Endometrial microvascular endothelial cells (primary cell): ENCODE measurements around the gene CRTC2. TPM values are rescaled to one million over a fixed set of nuclear protein-coding genes. Genes with fewer than 3 reads are reported as not detected.
"Not testable (repeated sequence)": the region's sequence is repeated elsewhere in the genome, so short reads cannot be mapped to it uniquely, and the experiment has no call there.

Source experiments
- in situ Hi-C: cut with HindIII; loops from 2 replicates; pipeline ENCODE4 v1.10.0; 2017; ENCODE audit warnings: low sequenced_read_pairs, low pct_unique_long_range_greater_than_20kb; ENCODE audit errors: inconsistent ontology term
- total RNA-seq: library from RNA; depleted of rRNA; stranded (reverse); fragments of >200 nt; gene quantifications from one replicate; pipeline ENCODE4 v1.2.3, GENCODE V29; 2015; ENCODE audit errors: inconsistent ontology term

The CRTC2 gene, protein sequence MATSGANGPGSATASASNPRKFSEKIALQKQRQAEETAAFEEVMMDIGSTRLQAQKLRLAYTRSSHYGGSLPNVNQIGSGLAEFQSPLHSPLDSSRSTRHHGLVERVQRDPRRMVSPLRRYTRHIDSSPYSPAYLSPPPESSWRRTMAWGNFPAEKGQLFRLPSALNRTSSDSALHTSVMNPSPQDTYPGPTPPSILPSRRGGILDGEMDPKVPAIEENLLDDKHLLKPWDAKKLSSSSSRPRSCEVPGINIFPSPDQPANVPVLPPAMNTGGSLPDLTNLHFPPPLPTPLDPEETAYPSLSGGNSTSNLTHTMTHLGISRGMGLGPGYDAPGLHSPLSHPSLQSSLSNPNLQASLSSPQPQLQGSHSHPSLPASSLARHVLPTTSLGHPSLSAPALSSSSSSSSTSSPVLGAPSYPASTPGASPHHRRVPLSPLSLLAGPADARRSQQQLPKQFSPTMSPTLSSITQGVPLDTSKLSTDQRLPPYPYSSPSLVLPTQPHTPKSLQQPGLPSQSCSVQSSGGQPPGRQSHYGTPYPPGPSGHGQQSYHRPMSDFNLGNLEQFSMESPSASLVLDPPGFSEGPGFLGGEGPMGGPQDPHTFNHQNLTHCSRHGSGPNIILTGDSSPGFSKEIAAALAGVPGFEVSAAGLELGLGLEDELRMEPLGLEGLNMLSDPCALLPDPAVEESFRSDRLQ
- total RNA-seq, result 17.7 TPM

- in situ Hi-C loops, result no loop called here
Measured at GRCh38 chr1:153958111-153958960, at the start of gene CRTC2. TSS of gene CRTC2 (minus strand) at chr1:153958612. CDS start at chr1:153958497, 115 bp downstream.

GRCh38 chr1:154006136-154006535 lies 47.7 kb upstream of the CRTC2 start:
- in situ Hi-C loops, result no loop called here

DNA sequence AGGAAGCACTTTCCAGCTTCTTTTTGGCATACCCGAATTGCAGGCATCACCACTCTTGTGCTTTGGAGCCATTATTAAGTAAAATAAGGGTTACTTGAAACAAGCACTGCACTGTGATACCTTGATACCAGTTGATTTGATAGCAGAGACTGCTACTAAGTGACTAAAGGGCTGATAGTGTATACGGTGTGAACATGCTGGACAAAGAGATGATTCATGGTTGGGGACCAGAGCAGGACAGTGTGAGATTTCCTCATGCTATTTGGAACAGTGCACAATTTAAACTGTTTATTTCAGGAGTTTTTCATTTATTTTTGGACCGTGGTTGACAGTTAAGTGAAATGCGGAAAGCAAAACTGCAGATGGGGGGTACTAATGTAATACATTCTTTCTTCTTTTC lies 42.0 kb upstream of the CRTC2 start:
- in situ Hi-C loops, result no loop called here

- in situ Hi-C loops, result not testable (repeated sequence)
Measured at GRCh38 chr1:153996882-153997281, 38.5 kb upstream of the CRTC2 start.

DNA sequence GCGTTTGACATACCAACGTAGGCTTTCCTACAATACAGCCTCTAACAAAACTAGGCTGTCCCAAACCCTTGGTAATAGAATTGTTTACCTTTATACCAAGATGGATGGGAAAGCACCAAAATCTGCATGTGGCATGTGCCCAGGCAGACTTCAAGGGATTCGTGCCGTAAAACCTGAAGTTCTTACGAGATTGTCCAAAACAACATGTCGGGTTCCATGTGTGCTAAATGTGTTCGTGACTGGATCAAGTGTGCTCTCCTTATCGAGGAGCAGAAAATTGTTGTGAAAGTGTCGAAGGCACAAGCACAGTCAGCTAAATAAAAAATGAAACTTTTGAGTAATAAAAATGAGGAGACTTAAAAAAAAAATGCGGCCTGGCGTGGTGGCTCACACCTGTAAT lies 37.2 kb upstream of the CRTC2 start:
- in situ Hi-C loops, result no loop called here

GRCh38 chr1:153995202-153995601 lies 36.8 kb upstream of the CRTC2 start:
- in situ Hi-C loops, result no loop called here

GRCh38 chr1:153991806-153992205 lies 33.4 kb upstream of the CRTC2 start:
- in situ Hi-C loops, result no loop called here

GRCh38 chr1:153991151-153991630 lies 32.8 kb upstream of the CRTC2 start:
- in situ Hi-C loops, result no loop called here

DNA sequence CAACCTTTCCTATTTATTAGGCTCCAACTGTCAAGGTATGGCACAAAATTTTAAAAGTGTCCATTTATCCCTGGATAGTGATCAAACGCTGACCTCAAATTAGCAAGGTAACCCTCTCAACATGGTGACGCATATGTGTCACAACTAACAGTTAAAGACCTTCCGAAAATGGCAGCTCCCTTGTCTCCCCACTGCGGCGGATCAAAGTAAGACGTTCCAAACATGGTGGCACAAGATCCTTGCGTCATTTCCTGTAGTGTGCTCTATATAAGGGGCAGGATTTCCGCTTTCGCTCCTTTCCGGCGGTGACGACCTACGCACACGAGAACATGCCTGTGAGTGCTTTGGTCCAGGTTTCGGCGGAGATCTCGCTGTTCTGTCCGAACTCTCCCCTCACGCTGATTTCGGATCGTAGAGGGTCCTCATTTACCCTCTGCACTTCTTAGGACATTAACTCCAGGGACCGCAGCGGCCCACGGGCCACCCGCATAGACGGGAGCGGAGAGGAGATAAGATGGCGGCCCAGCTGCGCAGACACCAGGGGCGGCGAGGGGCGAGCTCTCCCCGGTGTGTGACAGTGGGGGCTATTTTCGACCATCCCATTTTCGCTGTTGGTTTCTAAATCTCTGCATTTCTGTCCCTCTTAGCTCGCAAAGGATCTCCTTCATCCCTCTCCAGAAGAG lies 32.2 kb upstream of the CRTC2 start, which contains the start of gene RPS27:
TSS of gene RPS27 (plus strand) at position 295 of the 683 bp plus-strand sequence. CDS start at position 330, 35 bp downstream.
- in situ Hi-C loops, result no loop called here

DNA sequence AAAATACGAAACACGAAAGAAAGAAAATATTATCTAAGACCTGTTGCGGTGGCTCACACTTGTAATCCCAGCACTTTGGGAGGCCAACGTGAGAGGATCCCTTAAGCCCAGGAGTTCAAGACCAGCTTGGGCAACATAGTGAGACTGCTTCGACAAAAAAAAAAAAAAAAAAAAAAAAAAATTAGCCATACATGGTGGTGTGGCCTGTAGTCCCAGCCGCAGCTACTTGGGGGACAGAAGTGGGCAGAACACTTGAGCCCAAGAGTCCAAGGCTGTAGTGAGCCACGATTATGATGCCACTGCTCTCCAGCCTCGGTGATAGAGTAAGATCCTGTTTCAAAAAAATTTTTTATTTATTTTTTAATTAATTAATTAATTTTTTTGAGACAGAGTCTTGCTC lies 29.2 kb upstream of the CRTC2 start:
- in situ Hi-C loops, result no loop called here

DNA sequence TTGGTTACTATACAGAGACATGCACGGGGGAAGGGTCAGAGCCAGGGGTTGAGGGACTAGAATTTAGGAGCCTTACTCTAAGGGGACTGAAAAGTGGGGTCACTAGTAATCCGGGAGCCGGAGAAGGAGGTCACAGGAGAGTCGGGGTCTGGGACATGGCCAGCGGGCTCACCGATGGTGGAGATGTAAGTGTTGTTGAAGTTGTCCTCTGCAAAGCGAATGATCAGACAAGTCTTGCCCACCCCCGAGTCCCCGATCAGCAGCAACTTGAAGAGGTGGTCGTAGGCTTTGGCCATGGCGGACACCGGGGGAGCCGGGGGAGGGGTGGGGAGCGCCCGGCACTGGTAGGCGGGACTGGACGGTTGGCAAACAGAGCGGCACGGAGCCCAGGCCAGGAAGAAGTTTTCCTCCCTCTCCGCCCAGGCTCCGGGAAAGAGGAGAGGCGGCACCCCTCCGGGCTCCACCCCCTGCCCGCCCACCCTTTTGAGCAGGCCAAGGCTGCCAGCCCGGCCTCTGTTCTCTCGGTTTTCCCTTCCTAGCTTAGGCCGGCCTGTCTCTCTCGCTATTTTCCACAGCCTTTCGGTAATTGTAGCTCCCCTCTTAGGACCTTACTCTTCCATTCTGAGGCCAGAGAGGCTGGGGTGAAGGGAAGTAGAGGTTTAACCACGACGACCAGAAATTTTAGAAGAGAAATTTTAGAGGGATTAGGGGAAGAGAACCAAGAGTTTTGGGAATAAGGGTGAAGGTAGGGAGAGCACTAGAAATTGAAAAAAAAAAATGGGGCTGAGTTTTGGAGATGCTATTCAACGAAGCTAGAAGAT lies 27.7 kb upstream of the CRTC2 start, which contains the start of gene RAB13:
TSS of gene RAB13 (minus strand) at position 399 of the 821 bp plus-strand sequence. CDS start at position 296, 103 bp downstream.
- in situ Hi-C loops, result no loop called here

GRCh38 chr1:153985341-153985912 lies 27.0 kb upstream of the CRTC2 start:
- in situ Hi-C loops, result no loop called here

GRCh38 chr1:153984123-153984894 lies 25.9 kb upstream of the CRTC2 start:
- in situ Hi-C loops, result no loop called here

DNA sequence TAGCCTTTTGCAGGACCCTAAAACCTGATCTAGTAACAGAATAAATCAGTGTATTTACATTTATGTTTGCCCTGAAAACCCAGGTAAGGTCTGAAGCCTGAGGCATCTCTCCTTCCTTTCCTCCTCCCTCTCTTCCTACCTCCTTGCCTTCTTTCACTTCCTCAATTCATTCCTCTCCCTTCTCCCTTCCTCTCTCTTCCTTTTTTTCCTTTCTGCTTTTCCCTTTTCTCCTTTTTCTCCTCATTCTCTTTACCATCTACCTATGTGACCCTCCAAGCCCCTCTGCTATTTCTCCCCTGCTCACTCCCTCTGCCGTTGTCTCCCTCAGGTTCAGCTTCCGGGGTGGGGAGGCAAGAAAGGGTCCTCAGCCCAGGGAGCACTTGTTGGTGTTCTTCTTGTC lies 23.3 kb upstream of the CRTC2 start:
- in situ Hi-C loops, result not testable (repeated sequence)

- in situ Hi-C loops, result not testable (repeated sequence)
Measured at GRCh38 chr1:153979091-153979490, 20.7 kb upstream of the CRTC2 start.

GRCh38 chr1:153978274-153978909 lies 20.0 kb upstream of the CRTC2 start:
- in situ Hi-C loops, result no loop called here
